ENCODE data around the gene ENC1.

Gene ENC1

DNA sequence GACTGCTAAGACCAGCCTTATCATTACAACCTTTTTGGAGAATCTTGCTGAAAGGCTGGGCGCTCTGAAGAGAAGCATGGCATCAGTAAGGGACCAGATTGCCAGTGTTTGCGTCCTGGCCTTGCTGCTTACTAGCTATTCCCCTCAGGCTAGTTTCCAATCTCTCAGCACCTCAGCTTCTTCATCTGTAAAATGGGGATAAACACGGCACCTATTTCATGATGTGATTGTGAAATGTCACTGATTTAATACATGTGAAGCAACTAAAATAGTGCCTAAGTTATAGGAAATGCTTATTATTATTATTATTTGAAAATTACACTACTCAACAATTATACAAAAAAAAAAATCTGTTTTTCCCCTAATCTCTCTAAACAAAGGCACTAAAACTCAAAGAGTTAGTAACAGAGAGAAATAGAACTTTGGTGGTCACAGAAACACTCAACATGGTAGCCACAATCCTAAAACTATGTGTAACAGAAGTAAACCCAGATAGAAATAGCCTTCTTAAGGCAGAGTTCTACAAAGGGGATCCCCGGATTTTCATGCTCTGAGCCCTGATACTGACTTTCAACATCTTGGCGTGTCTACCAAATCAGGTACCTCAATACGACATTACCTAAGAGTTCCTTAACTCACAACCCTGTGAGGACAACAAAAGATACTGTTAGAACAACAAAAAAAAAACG is 62.0 kb downstream of the ENC1 start:
- H3K9me3 ChIP-seq (ENCODE audit: control insufficient read depth, low read length): no peaks in the 10 kb centered on the region
- no peak overlapping the region for H3K4me3 ChIP-seq (ENCODE audit: insufficient read depth, low read depth, low read length)
- peaks cover 5% of the 10 kb centered on the region for H3K4me1 ChIP-seq (ENCODE audit: control insufficient read depth, insufficient read depth, low read length)
- 95 to 96% methylated on average over 5 to 7 of the region's 7 CpGs for WGBS, 2 experiments
- no peak overlapping the region for H3K27ac ChIP-seq (ENCODE audit: insufficient read depth, low read depth, low read length, poor library complexity, severe bottlenecking)
- no peaks in the 10 kb centered on the region for H3K36me3 ChIP-seq (ENCODE audit: control insufficient read depth, insufficient read depth, low read length)
- no peaks in the 10 kb centered on the region for H3K27me3 ChIP-seq (ENCODE audit: control insufficient read depth, insufficient read depth, low read length, poor library complexity, severe bottlenecking)

All from ectodermal cell (in vitro differentiated cells).